ENCODE data around the gene STEAP3.

DNA sequence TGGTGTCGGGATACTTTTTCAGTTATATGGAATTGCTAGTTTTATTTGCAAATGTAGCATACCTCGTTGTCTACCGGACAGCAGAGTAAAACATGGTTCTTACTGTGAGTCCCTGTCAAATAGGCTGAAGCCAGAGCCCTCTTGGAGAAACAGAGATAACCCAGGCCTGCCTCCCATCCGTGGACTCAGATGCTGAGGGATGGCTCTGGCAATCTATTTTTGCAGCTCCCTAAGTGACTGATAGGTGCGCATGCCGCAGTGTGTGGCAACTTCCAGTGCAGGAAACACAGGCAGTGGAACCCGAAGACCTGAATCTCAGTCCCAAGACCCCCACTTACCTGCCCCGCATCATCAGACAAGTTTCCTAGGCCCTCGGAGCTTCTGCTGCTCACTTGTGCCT, 33.6 kb downstream of the STEAP3 start:
- TF ChIP-seq, protein P1, sequence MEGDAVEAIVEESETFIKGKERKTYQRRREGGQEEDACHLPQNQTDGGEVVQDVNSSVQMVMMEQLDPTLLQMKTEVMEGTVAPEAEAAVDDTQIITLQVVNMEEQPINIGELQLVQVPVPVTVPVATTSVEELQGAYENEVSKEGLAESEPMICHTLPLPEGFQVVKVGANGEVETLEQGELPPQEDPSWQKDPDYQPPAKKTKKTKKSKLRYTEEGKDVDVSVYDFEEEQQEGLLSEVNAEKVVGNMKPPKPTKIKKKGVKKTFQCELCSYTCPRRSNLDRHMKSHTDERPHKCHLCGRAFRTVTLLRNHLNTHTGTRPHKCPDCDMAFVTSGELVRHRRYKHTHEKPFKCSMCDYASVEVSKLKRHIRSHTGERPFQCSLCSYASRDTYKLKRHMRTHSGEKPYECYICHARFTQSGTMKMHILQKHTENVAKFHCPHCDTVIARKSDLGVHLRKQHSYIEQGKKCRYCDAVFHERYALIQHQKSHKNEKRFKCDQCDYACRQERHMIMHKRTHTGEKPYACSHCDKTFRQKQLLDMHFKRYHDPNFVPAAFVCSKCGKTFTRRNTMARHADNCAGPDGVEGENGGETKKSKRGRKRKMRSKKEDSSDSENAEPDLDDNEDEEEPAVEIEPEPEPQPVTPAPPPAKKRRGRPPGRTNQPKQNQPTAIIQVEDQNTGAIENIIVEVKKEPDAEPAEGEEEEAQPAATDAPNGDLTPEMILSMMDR (IDR thresholded peaks at IDR 0.05): no peak
- no peak for TF ChIP-seq EP300 (IDR thresholded peaks at IDR 0.05)

All from suprapubic skin (tissue), 3 donors.